Glutamatergic neuron (in vitro differentiated cells): ENCODE data around the gene CLASRP. TPM values are rescaled to one million over a fixed set of nuclear protein-coding genes. Genes with fewer than 3 reads are reported as not detected.
A peak's percentile ranks its signal among the peaks of the same experiment; 100 is the strongest.

Experiments used
- DNase-seq: peaks from one replicate; pipeline ENCODE4 v3.0.0; 2022
- H3K27ac Mint-ChIP-seq: one replicate; pipeline ENCODE4 v1.8.0; 2020; ENCODE audit warnings: mild to moderate bottlenecking, mixed read lengths, inconsistent platforms; ENCODE audit not compliant: unreplicated experiment
- H3K27me3 Mint-ChIP-seq: one replicate; pipeline ENCODE4 v1.8.0; 2020; ENCODE audit warnings: mild to moderate bottlenecking, moderate library complexity, mixed read lengths, inconsistent platforms; ENCODE audit not compliant: unreplicated experiment
- H3K36me3 Mint-ChIP-seq: one replicate; pipeline ENCODE4 v1.8.0; 2020; ENCODE audit warnings: mild to moderate bottlenecking, mixed read lengths, inconsistent platforms; ENCODE audit not compliant: unreplicated experiment
- H3K4me1 Mint-ChIP-seq: one replicate; pipeline ENCODE4 v1.8.0; 2020; ENCODE audit warnings: mild to moderate bottlenecking, low read depth, mixed read lengths, inconsistent platforms; ENCODE audit not compliant: unreplicated experiment
- H3K4me3 Mint-ChIP-seq: one replicate; pipeline ENCODE4 v1.8.0; 2020; ENCODE audit warnings: mild to moderate bottlenecking, mixed read lengths, inconsistent platforms; ENCODE audit not compliant: unreplicated experiment
- H3K9me3 Mint-ChIP-seq: one replicate; pipeline ENCODE4 v1.8.0; 2020; ENCODE audit warnings: mild to moderate bottlenecking, moderate library complexity, mixed read lengths, inconsistent platforms; ENCODE audit not compliant: unreplicated experiment
- total RNA-seq: library from RNA; stranded (reverse); fragmentation: NEBNext Ultra II Directional; extraction: Animal tissue kit (Norgen Biotek cat#: 25700); gene quantifications from one replicate; pipeline ENCODE4 v1.2.1, GENCODE V29; 2021; ENCODE audit not compliant: unreplicated experiment
- TF ChIP-seq, protein P1 (sequence below): fragments of 200-600 bp; sonication (generic); IDR thresholded peaks from one replicate; pipeline ENCODE4 v1.5.0; 2021; ENCODE audit not compliant: partially characterized antibody, unreplicated experiment

The CLASRP gene
- total RNA-seq, 1 donor from 2014 or later = 127 TPM

DNA sequence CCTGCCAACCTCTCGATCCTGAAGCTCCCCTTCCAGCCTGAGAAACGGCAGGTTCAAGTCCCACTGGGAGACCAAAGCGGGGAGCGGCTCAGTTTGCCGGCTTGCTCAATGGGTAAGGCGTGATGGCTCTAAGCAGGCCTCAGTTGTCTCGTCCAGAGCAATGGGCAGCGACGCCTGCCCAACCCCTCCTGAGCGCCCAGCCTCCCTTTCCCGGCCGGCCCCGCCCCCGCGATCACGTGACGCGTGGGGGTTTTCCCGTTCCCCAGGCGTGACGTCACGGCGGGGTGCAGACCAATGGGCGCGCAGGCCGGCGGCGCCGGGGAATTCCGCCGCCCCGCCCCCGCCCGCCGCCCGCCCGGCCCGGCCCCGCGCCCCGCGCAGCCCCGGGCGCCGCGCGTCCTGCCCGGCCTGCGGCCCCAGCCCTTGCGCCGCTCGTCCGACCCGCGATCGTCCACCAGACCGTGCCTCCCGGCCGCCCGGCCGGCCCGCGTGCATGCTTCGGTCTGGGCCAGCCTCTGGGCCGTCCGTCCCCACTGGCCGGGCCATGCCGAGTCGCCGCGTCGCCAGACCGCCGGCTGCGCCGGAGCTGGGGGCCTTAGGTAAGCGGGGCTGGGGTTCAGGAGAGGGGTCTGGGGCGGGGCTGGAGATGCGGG lies 37.6 kb upstream of the CLASRP start, which contains the start of gene RELB:
Gene RELB (plus strand): TSS at position 378 of the 653 bp plus-strand sequence. CDS start 116 bp downstream, at position 494.
- peak; percentile 96 for DNase-seq
- Mint-ChIP-seq H3K4me1 (no peaks in the 10 kb centered on the region), H3K9me3 (peaks cover 2% of the 10 kb centered on the region), H3K27me3 (peaks cover 2% of the 10 kb centered on the region), H3K36me3 (peaks cover 5% of the 10 kb centered on the region), H3K27ac (peak within 1 kb of the TSS; percentile 72), H3K4me3 (peak within 1 kb of the TSS; percentile 95)
- TF ChIP-seq, protein P1, sequence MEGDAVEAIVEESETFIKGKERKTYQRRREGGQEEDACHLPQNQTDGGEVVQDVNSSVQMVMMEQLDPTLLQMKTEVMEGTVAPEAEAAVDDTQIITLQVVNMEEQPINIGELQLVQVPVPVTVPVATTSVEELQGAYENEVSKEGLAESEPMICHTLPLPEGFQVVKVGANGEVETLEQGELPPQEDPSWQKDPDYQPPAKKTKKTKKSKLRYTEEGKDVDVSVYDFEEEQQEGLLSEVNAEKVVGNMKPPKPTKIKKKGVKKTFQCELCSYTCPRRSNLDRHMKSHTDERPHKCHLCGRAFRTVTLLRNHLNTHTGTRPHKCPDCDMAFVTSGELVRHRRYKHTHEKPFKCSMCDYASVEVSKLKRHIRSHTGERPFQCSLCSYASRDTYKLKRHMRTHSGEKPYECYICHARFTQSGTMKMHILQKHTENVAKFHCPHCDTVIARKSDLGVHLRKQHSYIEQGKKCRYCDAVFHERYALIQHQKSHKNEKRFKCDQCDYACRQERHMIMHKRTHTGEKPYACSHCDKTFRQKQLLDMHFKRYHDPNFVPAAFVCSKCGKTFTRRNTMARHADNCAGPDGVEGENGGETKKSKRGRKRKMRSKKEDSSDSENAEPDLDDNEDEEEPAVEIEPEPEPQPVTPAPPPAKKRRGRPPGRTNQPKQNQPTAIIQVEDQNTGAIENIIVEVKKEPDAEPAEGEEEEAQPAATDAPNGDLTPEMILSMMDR = no peak

DNA sequence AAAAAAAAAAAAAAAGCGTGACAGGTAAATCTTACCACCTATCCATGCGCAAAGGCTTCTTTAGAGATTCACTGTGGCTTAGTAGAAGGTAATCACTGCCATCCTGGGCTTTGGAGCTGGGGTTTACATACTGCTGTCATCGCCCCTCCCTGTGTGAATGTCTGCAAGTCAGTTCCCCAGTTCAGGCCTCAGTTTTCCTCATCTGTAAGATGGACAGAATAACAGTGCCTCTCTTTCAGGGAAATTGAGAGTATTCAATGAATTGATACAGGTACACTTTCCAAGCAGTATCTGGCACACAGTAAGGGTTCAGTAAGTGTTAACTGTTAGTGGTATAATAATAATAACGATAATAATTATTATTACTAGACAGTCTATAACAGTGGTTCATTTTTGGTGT lies 35.4 kb upstream of the CLASRP start:
- Mint-ChIP-seq H3K9me3 (peaks cover 2% of the 10 kb centered on the region), H3K36me3 (no peaks in the 10 kb centered on the region)

GRCh38 chr19:45005787-45006186 lies 33.1 kb upstream of the CLASRP start:
- Mint-ChIP-seq H3K36me3 (no peaks in the 10 kb centered on the region), H3K4me3 (no peak overlapping the region), H3K9me3 (peaks cover 4% of the 10 kb centered on the region), H3K4me1 (peaks cover 3% of the 10 kb centered on the region), H3K27me3 (peaks cover 2% of the 10 kb centered on the region), H3K27ac (no peak overlapping the region)
- TF ChIP-seq, protein P1 = no peak
- no peak for DNase-seq

More for the DNA sequence above, 35.4 kb upstream of the CLASRP start:
- no peak overlapping the region for H3K27ac Mint-ChIP-seq
- no peak overlapping the region for H3K4me3 Mint-ChIP-seq
- H3K4me1 Mint-ChIP-seq = no peaks in the 10 kb centered on the region
- H3K27me3 Mint-ChIP-seq = no peaks in the 10 kb centered on the region
- TF ChIP-seq, protein P1 = no peak
- DNase-seq = no peak

DNA sequence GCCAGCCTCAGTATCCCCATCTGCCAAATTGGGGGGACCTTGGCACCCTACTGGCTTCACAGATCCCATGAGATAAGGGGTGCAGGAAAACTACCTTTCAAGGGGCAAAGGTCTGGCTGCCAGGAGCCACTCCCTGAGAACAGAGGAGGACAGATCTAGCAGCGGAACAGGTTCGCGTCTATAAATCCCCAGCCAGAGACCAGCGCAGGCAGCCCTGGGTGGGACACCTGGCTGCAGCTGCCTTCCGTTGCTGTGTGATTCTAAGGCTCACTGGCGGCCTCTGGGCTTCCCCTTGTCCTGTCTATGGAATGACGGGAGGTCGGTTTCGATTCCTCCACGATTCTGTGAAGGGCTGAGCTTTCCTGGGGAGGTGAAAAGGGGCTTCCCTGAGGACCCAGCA lies 30.3 kb upstream of the CLASRP start:
- DNase-seq = peak; percentile 49
- no peaks in the 10 kb centered on the region for H3K36me3 Mint-ChIP-seq
- no peak overlapping the region for H3K4me3 Mint-ChIP-seq
- TF ChIP-seq, protein P1 = no peak
- H3K4me1 Mint-ChIP-seq = peaks cover 3% of the 10 kb centered on the region
- peaks cover 2% of the 10 kb centered on the region for H3K27me3 Mint-ChIP-seq
- peaks cover 2% of the 10 kb centered on the region for H3K9me3 Mint-ChIP-seq
- no peak overlapping the region for H3K27ac Mint-ChIP-seq

DNA sequence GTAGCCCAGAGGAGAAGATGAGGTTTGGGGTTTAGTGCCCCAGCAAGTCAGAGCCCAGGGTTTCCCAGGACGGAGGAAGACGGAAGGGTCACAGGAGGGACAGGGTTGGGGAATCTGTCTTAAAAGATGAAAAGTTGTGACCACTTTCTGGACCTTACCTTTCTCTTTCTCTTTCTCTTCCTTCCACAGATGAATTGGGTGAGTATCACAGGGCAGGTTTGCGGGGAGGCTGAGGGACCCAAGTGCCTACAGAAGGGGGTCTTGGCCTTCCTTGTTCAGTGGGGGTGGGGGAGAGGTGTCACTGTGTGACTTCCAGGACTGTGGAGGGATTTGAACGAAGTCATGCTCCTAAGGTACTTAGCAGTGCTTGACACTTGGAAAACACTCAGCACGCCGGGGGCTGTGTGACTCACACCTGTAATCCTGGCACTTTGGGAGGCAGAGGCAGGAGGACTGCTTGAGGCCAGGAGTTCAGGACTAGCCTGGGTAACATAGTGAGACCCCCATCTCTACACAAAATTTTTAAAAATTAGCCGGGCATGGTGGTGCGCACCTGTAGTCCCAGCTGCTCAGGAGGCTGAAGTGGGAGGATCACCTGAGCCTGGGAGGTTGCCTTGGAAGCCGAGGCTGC lies 29.1 kb upstream of the CLASRP start:
- peaks cover 3% of the 10 kb centered on the region for H3K4me1 Mint-ChIP-seq
- TF ChIP-seq, protein P1 = no peak
- peaks cover 2% of the 10 kb centered on the region for H3K27me3 Mint-ChIP-seq
- H3K27ac Mint-ChIP-seq = no peak overlapping the region
- no peak overlapping the region for H3K4me3 Mint-ChIP-seq
- DNase-seq = no peak
- H3K9me3 Mint-ChIP-seq = peaks cover 2% of the 10 kb centered on the region
- H3K36me3 Mint-ChIP-seq = no peaks in the 10 kb centered on the region
